Panc1 (cell line): ENCODE results near the gene TSHR. TPM values are rescaled to one million over a fixed set of nuclear protein-coding genes. Genes with fewer than 3 reads are reported as not detected.

Source experiments
- ATAC-seq: fragments of 200-7000 bp; cut with Tn5 transposase; 2 replicates; pipeline ENCODE4 v1.9.1; 2020; ENCODE audit warnings: mild to moderate bottlenecking, moderate library complexity
- BruUV-seq: library from RNA; stranded (reverse); fragments of 400-500 nt; replicated peaks from 2 replicates; lab custom pipeline; 2021; lab: Mats Ljungman, UMichigan
- CTCF ChIA-PET: fragments of 300-600 bp; sonication (Branson Sonifier 250); formaldehyde crosslinking; loops from one replicate; lab custom pipeline; 2022; ENCODE audit warnings: antibody characterized with exemption; lab: Charles Lee
- POLR2A ChIA-PET: fragments of 300-600 bp; sonication (Branson Sonifier 250); formaldehyde crosslinking; loops from one replicate; lab custom pipeline; 2022; ENCODE audit warnings: antibody characterized with exemption; lab: Charles Lee
- DNase-seq: peaks from one replicate; pipeline ENCODE4 v3.0.0-alpha.2; 2010; ENCODE audit warnings: low read depth, low spot score
- H3K27ac ChIP-seq: 2 replicates; pipeline ENCODE4 v1.5.1; 2011; ENCODE audit warnings: mild to moderate bottlenecking, low read length, inconsistent platforms
- H3K27me3 ChIP-seq: fragments of 200-500 bp; sonication (Bioruptor generic); 2 replicates; pipeline ENCODE4 v1.6.0; 2014; ENCODE audit warnings: low read length, inconsistent platforms; ENCODE audit not compliant: control insufficient read depth, insufficient read depth
- H3K36me3 ChIP-seq: fragments of 200-500 bp; sonication (Bioruptor generic); 2 replicates; pipeline ENCODE4 v1.5.1; 2014; ENCODE audit warnings: inconsistent platforms, mild to moderate bottlenecking, low read length, moderate library complexity; ENCODE audit not compliant: control insufficient read depth, insufficient read depth
- H3K4me1 ChIP-seq: 2 replicates; pipeline ENCODE4 v1.5.1; 2011; ENCODE audit warnings: inconsistent platforms, mild to moderate bottlenecking, low read length, moderate library complexity; ENCODE audit not compliant: control insufficient read depth, insufficient read depth
- H3K4me3 ChIP-seq, 2 experiments: 2 replicates each; pipeline ENCODE4 v1.5.1; 2011 to 2012; ENCODE audit warnings: low read depth in 2 of 2, low read length in 2 of 2, mild to moderate bottlenecking in 2 of 2, inconsistent platforms in 1 of 2, moderate library complexity in 1 of 2
- H3K9me3 ChIP-seq: fragments of 200-500 bp; sonication (Bioruptor generic); 2 replicates; pipeline ENCODE4 v1.5.1; 2014; ENCODE audit warnings: low read depth, mild to moderate bottlenecking, inconsistent platforms, low read length, moderate library complexity; ENCODE audit not compliant: control insufficient read depth, insufficient read depth
- CTCF ChIP-seq: fragments of 450-650 bp; IDR thresholded peaks from 2 replicates; pipeline ENCODE4 v1.5.1; 2017; ENCODE audit warnings: mild to moderate bottlenecking
- POLR2AphosphoS5 ChIP-seq: IDR thresholded peaks from 2 replicates; pipeline ENCODE4 v1.6.1; 2012; ENCODE audit warnings: mild to moderate bottlenecking, low read depth, low read length, moderate library complexity
- REST ChIP-seq, 2 experiments: IDR thresholded peaks; 2 replicates each; pipeline ENCODE4 v1.6.1; 2011 to 2012; ENCODE audit warnings: low read depth in 2 of 2, control low read depth in 1 of 2, low read length in 1 of 2, mild to moderate bottlenecking in 1 of 2, moderate library complexity in 1 of 2; ENCODE audit not compliant: insufficient read depth in 1 of 2
- SIN3A ChIP-seq: IDR thresholded peaks from 2 replicates; pipeline ENCODE4 v1.6.1; 2012; ENCODE audit warnings: low read depth, mild to moderate bottlenecking, low read length, moderate library complexity, borderline replicate concordance; ENCODE audit not compliant: insufficient read depth
- TCF7L2 ChIP-seq: IDR thresholded peaks from 2 replicates; pipeline ENCODE4 v1.6.1; 2011; ENCODE audit warnings: mild to moderate bottlenecking, low read depth, low read length, inconsistent platforms
- in situ Hi-C: cut with HindIII; loops from 2 replicates; pipeline ENCODE4 v1.10.0; 2016; ENCODE audit warnings: low sequenced_read_pairs, low pct_unique_long_range_greater_than_20kb
- intact Hi-C: fragments of 100-400 bp; cut with micrococcal nuclease; formaldehyde crosslinking; loops from one replicate; pipeline ENCODE4 v1.10.0; 2022; ENCODE audit not compliant: unreplicated experiment
- total RNA-seq: library from RNA; stranded (reverse); gene quantifications from one replicate; pipeline ENCODE4 v1.2.1, GENCODE V29; 2021; ENCODE audit not compliant: unreplicated experiment

TSHR gene
- total RNA-seq, 1 experiment from 2014 or later, result not detected

GRCh38 chr14:81055971-81056370 is 100.5 kb downstream of the TSHR start:
- no peak for TF ChIP-seq TCF7L2
- ATAC-seq (no peak), DNase-seq (no peak)
- H3K27ac ChIP-seq, result no peak overlapping the region
- ChIA-PET POLR2A (no interaction called here), CTCF (no interaction called here)
- H3K36me3 ChIP-seq, result no peaks in the 10 kb centered on the region
- no peaks in the 10 kb centered on the region for H3K4me1 ChIP-seq
- no peak overlapping the region for H3K4me3 ChIP-seq
- in situ Hi-C loops (no loop called here), intact Hi-C loops (no loop called here)
- H3K27me3 ChIP-seq, result no peaks in the 10 kb centered on the region
- H3K9me3 ChIP-seq, result no peaks in the 10 kb centered on the region
- BruUV-seq, result no TSS peak

- no peaks in the 10 kb centered on the region for H3K4me1 ChIP-seq
- H3K27me3 ChIP-seq, result no peaks in the 10 kb centered on the region
- no peaks in the 10 kb centered on the region for H3K36me3 ChIP-seq
- H3K9me3 ChIP-seq, result no peaks in the 10 kb centered on the region
- ChIA-PET CTCF (no interaction called here), POLR2A (interaction anchor here (0.7 kb wide), 1 partner anchor 15 kb away, joined by 3 read pairs; no protein-coding TSS in a partner anchor)
- TF ChIP-seq TCF7L2 (no peak), REST (IDR thresholded peaks at IDR 0.05; ENCODE audit: insufficient read depth in 1 of 2, low read depth in 2 of 2, low read length in 1 of 2) (no peak), SIN3A (no peak), POLR2AphosphoS5 (no peak), CTCF (no peak)
- no peak overlapping the region for H3K4me3 ChIP-seq
- H3K27ac ChIP-seq, result no peak overlapping the region
- ATAC-seq (no peak), DNase-seq (no peak)
- in situ Hi-C loops, result no loop called here
- intact Hi-C loops, result no loop called here
- no TSS peak for BruUV-seq
Measured at GRCh38 chr14:81062380-81062779, 107.0 kb downstream of the TSHR start.

GRCh38 chr14:81062816-81063215 is 107.4 kb downstream of the TSHR start:
- intact Hi-C loops, result no loop called here
- POLR2A ChIA-PET, result no interaction called here
- Histone ChIP-seq H3K36me3 (no peaks in the 10 kb centered on the region), H3K9me3 (no peaks in the 10 kb centered on the region), H3K4me1 (no peaks in the 10 kb centered on the region), H3K4me3 (no peak overlapping the region), H3K27me3 (no peaks in the 10 kb centered on the region), H3K27ac (no peak overlapping the region)
- no peak for DNase-seq
- CTCF ChIA-PET, result interaction anchor here (0.6 kb wide), 1 partner anchor 195 kb away, joined by 4 read pairs; no protein-coding TSS in a partner anchor
- ATAC-seq, result no peak
- in situ Hi-C loops, result no loop called here
- no TSS peak for BruUV-seq
- TF ChIP-seq CTCF, result peak; percentile 41
- no peak for TF ChIP-seq REST (IDR thresholded peaks at IDR 0.05; ENCODE audit: insufficient read depth in 1 of 2, low read depth in 2 of 2, low read length in 1 of 2)
